ENCODE results near the gene RIPK4.

Gene RIPK4

DNA sequence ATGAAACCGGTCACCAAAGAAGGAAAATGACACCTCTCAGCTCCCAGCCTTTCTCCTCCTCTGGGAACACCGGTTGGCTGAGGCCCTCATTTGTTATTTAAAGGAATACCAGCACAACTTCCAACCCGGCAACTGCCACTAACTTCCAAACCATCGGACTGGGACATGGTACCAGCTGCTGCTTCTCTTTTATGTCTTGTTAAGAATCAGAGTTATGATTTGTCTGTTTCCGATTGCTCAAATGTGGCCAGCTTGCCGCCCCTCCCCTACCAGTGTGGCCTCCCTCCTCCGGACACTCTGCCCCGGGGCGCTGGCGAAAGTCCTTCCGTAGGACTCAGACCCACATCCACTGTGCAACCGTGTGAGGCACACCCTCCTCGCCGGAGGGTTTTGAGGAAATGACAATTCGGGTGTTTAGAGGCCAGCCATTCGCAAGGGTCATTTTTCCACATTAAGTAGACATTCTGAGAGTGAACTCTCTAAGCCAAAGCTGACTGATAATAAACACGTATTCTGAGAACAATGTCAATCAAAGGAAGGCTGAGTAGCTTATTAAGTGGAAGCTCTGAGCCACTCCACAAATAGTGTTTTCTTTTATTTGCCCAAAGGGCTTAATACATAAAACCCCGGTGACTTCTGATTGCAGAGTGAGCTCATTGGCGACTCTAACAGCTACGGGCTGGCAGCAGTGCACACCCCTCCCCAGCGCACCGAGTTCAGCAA, 5.5 kb downstream of the RIPK4 start:
- peak; percentile 73 for DNase-seq (ENCODE audit: low read depth)
- peak overlapping the region; percentile 32 for H3K4me3 ChIP-seq (ENCODE audit: low read length)
- TF ChIP-seq CTCF (conservative IDR thresholded peaks at IDR 0.05; ENCODE audit: low read depth, low read length) = no peak

GRCh38 chr21:41760411-41760810, 6.4 kb downstream of the RIPK4 start:
- TF ChIP-seq CTCF (conservative IDR thresholded peaks at IDR 0.05; ENCODE audit: low read depth, low read length) = no peak
- DNase-seq (ENCODE audit: low read depth) = no peak
- H3K4me3 ChIP-seq (ENCODE audit: low read length) = no peak overlapping the region

DNA sequence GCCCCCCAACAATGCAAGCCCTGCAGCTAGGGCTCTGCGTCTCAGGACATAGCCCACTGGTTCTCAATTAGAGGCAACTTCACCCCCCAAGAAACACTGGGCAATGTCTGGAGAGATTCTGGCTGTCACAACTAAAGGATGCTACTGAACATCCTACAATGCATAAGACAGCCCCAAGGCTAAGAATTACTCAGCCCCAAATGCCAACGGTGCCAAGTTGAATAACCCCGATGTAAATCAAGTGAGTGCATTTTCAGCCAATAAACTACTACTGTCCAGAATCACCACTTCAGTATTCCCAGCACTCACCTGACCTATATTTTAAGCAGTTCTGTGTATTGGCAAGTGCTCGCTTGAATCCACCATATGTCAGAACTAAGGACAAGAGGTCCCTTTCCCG, 6.9 kb downstream of the RIPK4 start:
- DNase-seq (ENCODE audit: low read depth) = no peak
- TF ChIP-seq CTCF (conservative IDR thresholded peaks at IDR 0.05; ENCODE audit: low read depth, low read length) = no peak
- H3K4me3 ChIP-seq (ENCODE audit: low read length) = no peak overlapping the region

- no peak overlapping the region for H3K4me3 ChIP-seq (ENCODE audit: low read length)
- DNase-seq (ENCODE audit: low read depth) = no peak
- TF ChIP-seq CTCF (conservative IDR thresholded peaks at IDR 0.05; ENCODE audit: low read depth, low read length) = no peak
Observed at GRCh38 chr21:41759214-41759840, 7.5 kb downstream of the RIPK4 start.

DNA sequence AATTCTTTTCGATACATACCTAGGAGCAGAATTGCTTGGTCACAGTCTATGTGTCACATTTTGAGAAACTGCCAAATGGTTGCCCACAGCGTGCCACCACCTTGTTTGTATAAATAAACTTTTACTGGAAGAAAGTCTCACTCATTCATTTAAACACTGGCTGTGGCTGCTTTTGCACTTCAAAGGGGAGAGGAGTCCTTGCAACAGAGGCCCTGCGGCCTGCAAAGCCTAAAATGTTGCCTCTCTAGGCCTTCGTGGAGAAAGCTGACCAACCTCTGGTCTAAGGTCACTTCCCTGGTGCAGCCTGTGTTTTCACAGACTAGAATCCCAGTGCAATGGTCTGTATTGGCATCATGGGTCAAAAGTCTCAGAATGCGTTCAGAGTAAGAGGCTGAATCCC, 8.3 kb downstream of the RIPK4 start:
- no peak for DNase-seq (ENCODE audit: low read depth)
- H3K4me3 ChIP-seq (ENCODE audit: low read length) = no peak overlapping the region
- no peak for TF ChIP-seq CTCF (conservative IDR thresholded peaks at IDR 0.05; ENCODE audit: low read depth, low read length)

DNA sequence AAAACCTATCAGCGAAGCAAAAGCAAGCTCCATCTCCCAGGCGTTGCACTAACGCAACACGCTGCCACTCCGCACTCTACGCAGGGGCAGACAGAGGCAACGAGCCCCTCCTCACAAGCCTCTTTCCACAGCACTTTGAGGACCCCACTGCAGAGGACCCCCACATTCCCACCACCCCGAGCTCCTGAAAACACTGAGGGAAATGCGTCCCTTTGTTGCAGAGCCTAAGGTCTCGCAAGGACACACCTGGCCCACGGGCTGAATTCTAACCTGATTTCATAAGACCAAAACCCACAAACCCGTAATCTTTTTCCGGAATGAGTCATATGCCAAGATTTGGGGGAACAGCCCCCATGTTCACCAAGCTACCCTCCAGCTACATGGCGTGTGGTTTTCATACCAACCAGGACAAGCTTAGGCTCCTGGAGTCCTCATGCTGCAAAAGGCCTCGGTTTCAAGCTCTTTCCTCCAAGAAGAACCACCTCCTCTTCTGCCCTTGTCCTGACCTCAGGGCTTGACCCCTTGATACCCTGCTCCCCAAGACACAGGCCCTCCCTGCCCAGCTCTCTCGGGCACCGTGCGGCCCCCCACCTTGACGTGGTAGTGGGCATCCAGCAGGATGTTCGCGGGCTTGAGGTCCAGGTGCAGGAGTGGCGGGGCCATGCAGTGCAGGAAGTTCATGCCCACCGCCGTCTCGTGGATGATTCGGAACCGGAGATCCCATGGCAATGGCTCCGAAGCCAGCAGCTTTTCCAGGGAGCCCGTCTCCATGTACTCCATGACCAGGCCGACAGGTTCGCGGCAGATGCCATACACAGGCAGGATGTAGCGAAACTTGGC, 10.7 kb downstream of the RIPK4 start:
- no peak for DNase-seq (ENCODE audit: low read depth)
- no peak overlapping the region for H3K4me3 ChIP-seq (ENCODE audit: low read length)
- TF ChIP-seq CTCF (conservative IDR thresholded peaks at IDR 0.05; ENCODE audit: low read depth, low read length) = no peak
